HG03025 (cell line): ENCODE data around the gene FOXL3.

Experiments
- ATAC-seq: cut with Tn5 transposase; IDR thresholded peaks from one replicate; pipeline ENCODE4 v1.9.1; 2021; ENCODE audit warnings: mild to moderate bottlenecking, moderate library complexity; ENCODE audit not compliant: unreplicated experiment, low FRiP score

The FOXL3 gene

DNA sequence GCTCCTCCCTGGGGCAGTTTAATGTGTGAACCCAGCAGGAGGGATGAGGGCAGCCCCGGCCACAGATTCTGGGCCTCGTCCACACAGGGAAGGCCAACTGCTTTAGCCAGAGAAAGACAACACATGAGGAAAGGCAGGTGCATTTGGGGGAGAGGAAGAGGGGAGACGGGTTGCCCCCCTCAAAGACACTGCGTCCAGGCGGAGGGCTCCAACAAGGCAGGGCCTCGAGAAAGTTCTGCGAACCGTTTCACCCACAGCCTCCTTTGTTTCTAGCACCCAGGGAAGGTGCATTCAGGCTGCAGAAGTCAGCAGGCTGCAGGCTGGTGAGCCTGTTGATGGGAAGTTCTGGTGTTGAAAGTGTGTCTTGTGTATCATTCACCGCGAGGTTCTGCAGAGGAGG, 10.1 kb downstream of the FOXL3 start:
- no peak for ATAC-seq

- ATAC-seq, result no peak
Observed at GRCh38 chr7:300546-301290, 10.7 kb downstream of the FOXL3 start.

- no peak for ATAC-seq
Observed at GRCh38 chr7:301291-302053, 11.5 kb downstream of the FOXL3 start.

GRCh38 chr7:302054-302992, 12.4 kb downstream of the FOXL3 start:
- no peak for ATAC-seq

GRCh38 chr7:303425-303824, 13.5 kb downstream of the FOXL3 start:
- ATAC-seq, result no peak

DNA sequence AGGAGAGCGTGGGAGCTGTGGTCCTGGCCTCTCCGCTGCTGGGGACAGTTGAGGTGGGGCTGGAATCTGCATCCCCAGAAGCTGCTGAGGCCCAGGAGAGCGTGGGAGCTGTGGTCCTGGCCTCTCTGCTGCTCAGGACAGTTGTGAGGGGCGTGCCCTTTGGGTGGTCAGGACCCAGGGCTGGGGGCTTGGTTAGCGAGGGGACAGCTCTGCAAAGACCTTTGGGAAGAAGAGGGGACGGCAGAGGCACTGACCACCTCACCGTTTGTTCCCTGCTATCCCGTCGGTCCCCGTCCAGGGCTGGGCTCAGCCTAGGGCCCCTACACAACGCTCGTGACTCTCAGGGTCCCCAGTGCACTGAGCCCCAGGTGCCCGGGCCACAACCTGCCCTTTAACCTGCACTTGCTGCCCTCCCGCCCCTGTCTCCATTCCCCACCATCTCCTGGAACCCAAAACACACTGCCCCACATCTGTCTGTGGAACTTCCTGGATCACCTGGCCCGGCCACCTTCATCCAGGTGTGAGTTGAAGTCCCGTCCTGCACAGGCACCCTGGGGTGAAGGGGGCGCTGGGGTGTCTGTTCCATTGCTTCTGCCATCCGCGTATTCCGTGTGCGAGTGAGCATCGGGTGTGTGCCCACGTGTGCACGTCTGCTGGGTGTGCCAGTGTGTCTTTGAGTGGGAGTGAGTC, 14.1 kb downstream of the FOXL3 start:
- ATAC-seq, result no peak

- ATAC-seq, result no peak
Observed at GRCh38 chr7:304574-305409, 14.8 kb downstream of the FOXL3 start.

- ATAC-seq, result no peak
Observed at GRCh38 chr7:305410-306151, 15.6 kb downstream of the FOXL3 start.

DNA sequence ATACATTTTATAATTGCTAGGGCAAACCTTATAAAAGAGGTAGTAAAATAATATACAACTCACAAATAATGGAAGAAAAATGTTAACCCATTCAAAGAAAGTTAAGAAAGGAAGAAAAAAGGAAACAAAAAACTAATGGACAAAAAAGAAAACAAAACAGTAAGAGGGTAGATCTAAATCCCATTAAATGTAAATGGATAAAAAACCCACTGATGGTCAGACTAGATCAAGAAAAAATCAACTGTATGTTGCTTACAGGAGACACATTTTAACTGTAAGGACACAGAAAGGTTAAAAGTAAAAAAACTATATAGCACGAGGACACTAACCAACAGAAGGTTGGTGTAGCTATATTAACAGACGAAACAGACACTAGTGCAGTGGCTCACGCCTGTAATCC, 18.0 kb downstream of the FOXL3 start:
- ATAC-seq, result no peak

- ATAC-seq, result no peak
Observed at GRCh38 chr7:309586-310228, 19.7 kb downstream of the FOXL3 start.

DNA sequence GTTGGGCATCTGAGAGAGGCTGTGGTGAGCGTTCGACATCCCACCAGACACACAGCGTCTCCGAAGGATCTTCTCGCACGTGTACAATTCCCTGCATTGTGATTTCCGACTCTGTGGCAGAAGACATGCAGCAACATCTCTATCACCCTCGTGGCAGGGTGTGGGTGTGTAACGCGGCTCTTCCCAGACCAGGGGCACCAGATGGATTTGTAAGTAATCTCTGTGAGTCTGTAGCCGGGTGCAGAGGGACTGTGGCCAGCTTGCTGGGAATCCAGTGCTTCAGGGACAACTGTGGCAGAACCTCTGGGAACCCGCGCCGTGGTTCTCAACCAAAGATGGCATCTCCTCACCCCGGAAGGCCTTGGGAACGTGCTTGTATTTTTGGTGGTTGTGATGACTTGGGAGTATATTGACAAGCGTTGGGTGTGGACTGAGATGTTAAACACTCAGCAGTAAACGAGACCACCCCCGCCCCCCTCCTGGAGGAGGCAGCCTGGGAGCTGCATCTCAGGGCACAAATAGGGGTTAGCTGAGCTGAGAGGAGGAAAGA, 21.2 kb downstream of the FOXL3 start:
- no peak for ATAC-seq

DNA sequence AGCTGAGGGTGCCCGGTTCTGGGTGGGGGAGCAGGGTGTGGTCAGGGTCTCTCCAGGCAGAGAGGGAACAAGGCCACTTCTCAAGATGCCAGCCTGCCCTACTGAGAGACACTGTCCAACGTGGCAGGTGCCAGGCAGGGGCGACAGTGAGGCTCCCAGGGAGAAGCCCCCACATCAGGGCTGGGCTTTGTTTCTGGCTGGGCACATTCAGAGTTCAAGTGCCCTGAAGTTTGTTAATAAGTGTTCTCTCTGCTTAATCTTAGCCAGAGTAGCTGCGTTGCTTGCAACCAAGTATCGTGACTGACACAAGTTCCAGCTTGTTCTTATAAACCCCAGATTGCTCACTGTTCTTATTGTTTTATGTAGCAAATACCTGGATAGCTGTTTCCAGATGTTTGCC, 21.8 kb downstream of the FOXL3 start:
- ATAC-seq, result no peak

GRCh38 chr7:312424-312823, 22.5 kb downstream of the FOXL3 start:
- ATAC-seq, result no peak

DNA sequence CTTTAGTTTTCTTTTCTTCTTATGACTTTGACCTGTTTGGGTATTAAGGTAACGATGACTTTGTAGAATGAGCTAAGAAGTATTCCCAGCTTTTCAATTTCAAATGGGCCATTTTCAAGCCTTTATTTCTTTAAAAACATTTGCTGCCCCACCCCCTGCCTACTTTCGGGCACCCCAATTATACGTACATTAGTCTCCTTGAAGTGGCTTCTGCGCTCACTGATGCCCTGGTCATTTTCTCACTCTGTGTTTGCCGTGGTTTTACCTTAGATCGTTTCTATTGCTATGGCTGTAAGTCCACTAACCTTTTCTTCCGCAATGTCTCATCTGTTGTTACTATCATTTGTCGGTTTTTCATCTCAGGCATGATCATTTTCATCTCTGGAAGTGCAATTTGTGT, 24.9 kb downstream of the FOXL3 start:
- ATAC-seq, result no peak

DNA sequence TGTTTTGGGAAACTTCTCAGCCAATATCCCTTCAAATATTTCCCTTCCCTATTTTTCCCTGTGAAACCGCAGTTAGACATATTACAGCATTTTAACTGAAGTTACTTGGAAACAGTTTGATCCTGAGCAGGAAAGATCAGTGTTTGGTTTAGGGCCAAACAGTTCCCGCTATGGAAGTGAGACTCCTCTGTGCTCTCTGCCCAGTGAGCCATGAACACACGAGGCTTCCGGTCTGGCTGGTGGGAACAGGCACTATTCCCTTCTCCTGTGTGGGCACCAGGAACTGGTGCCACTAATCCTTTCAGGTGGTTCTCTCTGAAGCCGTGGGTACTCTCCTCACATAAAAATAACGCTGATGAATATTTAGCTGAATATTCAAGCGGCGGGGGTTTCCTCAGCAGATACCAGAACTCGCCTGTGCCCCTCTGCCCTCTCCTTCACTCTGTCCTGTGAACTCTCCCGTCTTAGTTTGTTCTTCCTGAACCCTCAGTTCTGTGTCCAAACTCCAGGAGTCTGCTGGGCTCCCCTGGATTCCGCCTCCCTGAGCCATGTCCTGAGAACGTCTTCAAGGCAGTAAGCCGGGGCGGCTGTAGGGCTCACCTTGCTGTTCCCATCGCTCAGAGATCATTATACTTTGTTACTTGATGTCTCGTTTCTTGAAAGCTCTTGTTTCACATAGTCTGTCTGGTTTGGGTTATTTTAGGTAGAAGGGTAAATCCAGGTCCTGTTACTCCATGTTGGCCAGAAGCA, 25.7 kb downstream of the FOXL3 start:
- no peak for ATAC-seq

GRCh38 chr7:317643-318405, 27.9 kb downstream of the FOXL3 start:
- no peak for ATAC-seq

GRCh38 chr7:318476-318875, 28.5 kb downstream of the FOXL3 start:
- ATAC-seq, result no peak
